Inferior parietal cortex (tissue), 1 donor: ENCODE measurements around the gene KLRF1.

Source experiments
- DNase-seq: peaks from one replicate; pipeline ENCODE4 v3.0.0-alpha.2; 2016; ENCODE audit errors: extremely low spot score

Gene KLRF1

GRCh38 chr12:9809338-9809737 is 17.9 kb upstream of the KLRF1 start:
- no peak for DNase-seq

DNA sequence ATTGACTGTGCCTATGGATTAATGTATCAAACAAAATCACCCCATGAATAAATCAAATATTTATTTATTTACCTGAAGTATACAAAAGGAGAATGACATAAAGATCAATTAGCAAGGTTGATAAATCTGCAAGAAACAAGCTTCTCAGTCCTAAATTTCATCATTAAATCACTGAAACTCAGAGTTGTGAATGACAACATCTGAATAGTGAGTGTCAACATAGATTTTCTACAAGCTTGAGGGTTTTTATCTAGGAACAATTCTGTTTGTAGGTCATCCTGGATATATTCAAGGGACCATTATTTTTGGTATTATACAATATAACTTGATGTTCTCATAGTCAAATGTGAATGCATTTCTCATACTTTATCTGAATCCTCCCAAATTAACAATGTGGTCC is 17.4 kb upstream of the KLRF1 start:
- DNase-seq, result no peak

DNA sequence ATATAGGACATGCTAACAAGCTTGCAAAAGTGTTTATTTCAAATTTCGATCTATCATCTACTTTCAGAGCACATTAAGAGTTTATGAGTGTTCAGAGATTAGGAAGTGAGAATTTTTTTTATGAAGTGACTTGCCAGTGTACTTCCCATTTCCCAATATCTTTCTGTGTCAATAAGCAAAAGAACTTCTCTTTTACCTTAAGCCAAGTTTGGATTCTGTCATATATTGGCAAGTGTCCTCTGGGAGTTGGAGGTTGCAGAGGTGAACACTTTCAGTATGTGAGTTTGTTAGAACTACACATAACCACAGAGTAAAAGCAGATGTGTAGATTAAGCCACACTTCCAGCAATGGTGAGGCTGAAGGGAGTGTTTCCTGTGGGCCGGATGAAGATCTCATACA is 16.6 kb upstream of the KLRF1 start:
- DNase-seq, result no peak

DNA sequence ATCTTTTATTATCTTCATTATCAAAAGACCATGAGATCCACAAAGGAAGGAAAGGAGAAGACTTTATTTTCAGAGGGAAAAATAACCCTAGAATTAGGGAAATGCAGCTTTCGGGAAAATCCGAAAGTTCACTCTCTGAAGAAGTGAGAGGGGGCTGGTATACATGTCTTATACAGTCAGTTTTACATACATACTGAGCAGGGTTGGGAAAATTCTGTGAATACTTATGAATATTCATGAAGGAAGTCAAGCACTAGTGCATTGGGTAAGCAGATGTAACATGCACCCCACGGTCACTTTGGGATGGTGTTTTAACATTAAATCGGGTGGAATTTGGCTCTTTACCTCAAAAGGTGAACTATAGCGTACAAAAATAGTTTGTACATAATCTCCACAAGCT is 15.7 kb upstream of the KLRF1 start:
- DNase-seq, result no peak

- no peak for DNase-seq
Observed at GRCh38 chr12:9813821-9814798, 13.2 kb upstream of the KLRF1 start.

- DNase-seq, result no peak
Observed at GRCh38 chr12:9820281-9820930, 6.9 kb upstream of the KLRF1 start.

GRCh38 chr12:9829483-9829882 is 2.2 kb downstream of the KLRF1 start:
- DNase-seq, result no peak

GRCh38 chr12:9829982-9830381 is 2.7 kb downstream of the KLRF1 start:
- no peak for DNase-seq

- no peak for DNase-seq
Observed at GRCh38 chr12:9831720-9832119, 4.4 kb downstream of the KLRF1 start.

DNA sequence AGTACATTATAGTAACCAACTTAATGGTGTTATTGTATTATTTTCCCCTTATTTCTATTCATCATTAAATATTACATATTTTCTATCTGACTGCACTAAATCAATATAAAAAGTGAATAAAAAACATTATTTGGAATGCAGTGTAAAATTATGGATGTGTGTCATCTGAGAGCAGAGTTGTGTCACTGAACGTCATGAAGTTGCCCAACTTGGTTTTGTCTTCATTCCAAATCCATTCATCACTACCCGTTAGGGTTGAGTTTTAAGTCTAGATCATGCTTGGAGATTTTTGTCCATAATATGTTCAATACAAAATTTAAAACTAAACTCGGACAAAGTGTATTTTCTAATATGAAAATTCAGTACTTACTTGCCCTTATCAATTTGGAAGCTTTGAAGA is 16.1 kb downstream of the KLRF1 start:
- no peak for DNase-seq

GRCh38 chr12:9848899-9849298 is 21.6 kb downstream of the KLRF1 start:
- DNase-seq, result no peak

GRCh38 chr12:9851050-9851449 is 23.8 kb downstream of the KLRF1 start:
- no peak for DNase-seq

DNA sequence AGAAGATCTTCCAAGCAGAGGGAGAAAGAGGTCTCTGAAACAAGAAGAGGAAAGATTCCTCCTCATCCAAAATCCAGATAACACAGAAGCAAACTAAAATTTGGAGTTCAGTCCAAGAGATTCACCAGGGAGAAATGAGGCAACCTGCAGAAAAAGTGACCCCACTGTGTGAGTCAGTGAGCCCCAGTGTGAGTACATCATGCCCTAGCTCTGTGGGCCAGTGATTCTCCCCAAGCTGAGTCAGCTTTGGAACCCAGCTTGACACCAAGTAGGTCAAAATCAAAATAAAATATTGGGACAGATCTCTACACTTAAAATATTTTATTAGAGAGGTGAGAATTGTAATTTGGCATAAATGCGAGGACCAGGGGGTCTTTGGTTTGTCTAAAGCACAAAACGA is 24.6 kb downstream of the KLRF1 start:
- DNase-seq, result no peak

DNA sequence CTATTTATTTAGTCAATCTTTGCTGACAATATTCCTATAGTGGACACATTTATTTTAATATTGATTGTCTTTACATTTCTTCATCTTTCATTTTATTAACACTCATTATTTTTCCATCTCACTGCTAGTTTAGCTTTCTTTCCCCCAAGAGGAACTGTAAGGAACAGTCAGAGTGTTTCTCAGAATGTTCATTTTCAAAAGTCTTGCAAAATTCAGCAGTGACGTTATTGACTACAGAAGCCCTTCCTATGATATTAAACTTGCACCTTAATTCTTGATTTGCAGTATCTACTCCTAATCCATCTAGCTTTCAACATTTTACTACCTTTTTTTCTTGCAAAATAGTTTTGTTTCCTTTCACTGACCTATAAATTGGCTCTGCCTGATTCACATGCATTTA is 28.9 kb downstream of the KLRF1 start:
- no peak for DNase-seq

GRCh38 chr12:9856894-9857293 is 29.6 kb downstream of the KLRF1 start:
- DNase-seq, result no peak

DNA sequence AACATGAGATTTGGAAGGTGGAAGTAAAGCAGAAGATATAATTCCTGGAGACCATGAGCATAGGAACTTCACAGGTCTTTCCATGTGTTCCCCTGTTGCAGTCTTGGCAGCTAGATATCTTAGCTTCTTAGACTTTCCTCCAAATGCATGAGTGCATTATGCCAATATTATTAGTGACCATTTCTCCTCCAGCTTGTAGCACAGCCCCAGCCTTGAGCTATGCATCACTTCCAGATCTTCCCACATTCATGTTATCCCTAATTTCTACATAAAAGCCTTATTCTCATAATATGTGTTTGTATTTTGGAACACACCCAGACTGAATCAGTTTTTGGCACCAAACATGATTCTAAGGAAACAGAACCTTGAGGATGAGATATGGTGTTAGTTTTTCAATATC is 30.9 kb downstream of the KLRF1 start:
- no peak for DNase-seq

DNA sequence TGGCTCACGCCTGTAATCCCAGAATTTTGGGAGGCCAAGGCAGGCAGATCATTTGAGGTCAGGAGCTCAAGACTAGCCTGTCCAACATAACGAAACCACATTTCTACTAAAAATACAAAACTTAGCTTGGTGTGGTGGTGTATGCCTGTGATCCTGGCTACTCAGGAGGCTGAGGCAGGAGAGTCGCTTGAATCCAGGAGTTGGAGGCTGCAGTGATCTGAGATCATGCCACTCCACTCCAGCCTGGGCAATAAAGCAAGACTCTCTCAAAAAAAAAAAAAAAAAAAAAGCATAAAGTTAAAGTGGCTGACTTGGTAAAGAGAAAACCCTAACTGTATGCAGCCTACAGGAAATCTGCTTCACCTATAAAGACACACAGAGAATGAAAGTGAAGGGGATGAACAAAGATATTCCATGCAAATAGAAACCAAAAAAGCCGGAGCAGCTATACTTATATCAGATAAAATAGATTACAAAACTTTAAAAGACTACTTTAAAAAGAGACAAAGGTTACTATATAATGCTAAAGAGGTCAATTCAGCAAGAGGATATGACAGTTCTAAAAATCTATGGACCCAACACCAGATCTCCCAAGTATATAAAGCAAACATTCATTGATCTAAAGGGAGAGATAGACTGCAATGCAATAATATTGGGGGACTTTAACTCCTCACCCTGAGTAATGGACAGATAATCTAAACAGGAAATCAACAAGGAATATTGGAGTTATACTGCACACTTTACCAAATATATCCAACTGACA is 37.8 kb downstream of the KLRF1 start:
- no peak for DNase-seq

- no peak for DNase-seq
Observed at GRCh38 chr12:9866860-9867269, 39.6 kb downstream of the KLRF1 start.

GRCh38 chr12:9867531-9867930 is 40.2 kb downstream of the KLRF1 start:
- DNase-seq, result no peak

- no peak for DNase-seq
Observed at GRCh38 chr12:9868311-9868801, 41.1 kb downstream of the KLRF1 start.

- DNase-seq, result no peak
Observed at GRCh38 chr12:9868951-9869306, 41.6 kb downstream of the KLRF1 start.
